Astrocyte (in vitro differentiated cells and primary cell): Measurements from ENCODE around the gene PRR5. TPM values are rescaled to one million over a fixed set of nuclear protein-coding genes. Genes with fewer than 3 reads are reported as not detected.
"Not testable (repeated sequence)": the region's sequence is repeated elsewhere in the genome, so short reads cannot be mapped to it uniquely, and the experiment has no call there.

Source experiments
- DNase-seq: peaks from one replicate; pipeline ENCODE4 v3.0.0-alpha.2; 2010; ENCODE audit warnings: low read depth
- FAIRE-seq: peaks from 2 replicates; lab custom pipeline; 2011; peaks lifted over from hg19 to GRCh38; lab: Jason Lieb, UNC
- H2AFZ ChIP-seq: 2 replicates; pipeline ENCODE4 v1.6.0; 2012; ENCODE audit warnings: low read depth, low read length, inconsistent platforms
- H3K27ac ChIP-seq: 2 replicates; pipeline ENCODE4 v1.5.1; 2011; ENCODE audit warnings: low read depth, low read length, inconsistent platforms
- H3K27me3 ChIP-seq: 2 replicates; pipeline ENCODE4 v1.6.0; 2011; ENCODE audit warnings: low read length, inconsistent platforms; ENCODE audit not compliant: insufficient read depth
- H3K36me3 ChIP-seq: 2 replicates; pipeline ENCODE4 v1.5.1; 2011; ENCODE audit warnings: low read length, inconsistent platforms; ENCODE audit not compliant: insufficient read depth
- H3K4me1 ChIP-seq: 2 replicates; pipeline ENCODE4 v1.5.1; 2011; ENCODE audit warnings: low read length, inconsistent platforms; ENCODE audit not compliant: insufficient read depth
- H3K4me2 ChIP-seq: 2 replicates; pipeline ENCODE4 v1.6.0; 2012; ENCODE audit warnings: low read length, inconsistent platforms
- H3K4me3 ChIP-seq: 2 replicates; pipeline ENCODE4 v1.5.1; 2011; ENCODE audit warnings: low read depth, mild to moderate bottlenecking, low read length, inconsistent platforms; ENCODE audit not compliant: insufficient read depth
- H3K79me2 ChIP-seq: 2 replicates; pipeline ENCODE4 v1.6.0; 2012; ENCODE audit warnings: mild to moderate bottlenecking, low read length, inconsistent platforms; ENCODE audit not compliant: insufficient read depth
- H3K9ac ChIP-seq: 2 replicates; pipeline ENCODE4 v1.6.0; 2012; ENCODE audit warnings: mild to moderate bottlenecking, low read length, inconsistent platforms
- H3K9me3 ChIP-seq: 2 replicates; pipeline ENCODE4 v1.5.1; 2012; ENCODE audit warnings: low read depth, mild to moderate bottlenecking, low read length, inconsistent platforms; ENCODE audit not compliant: insufficient read depth
- H4K20me1 ChIP-seq: 2 replicates; pipeline ENCODE4 v1.6.0; 2012; ENCODE audit warnings: low read length, inconsistent platforms; ENCODE audit not compliant: insufficient read depth
- H3K27ac Mint-ChIP-seq: one replicate; pipeline ENCODE4 v1.8.0; 2021; ENCODE audit warnings: mild to moderate bottlenecking, mixed read lengths; ENCODE audit not compliant: unreplicated experiment
- H3K27me3 Mint-ChIP-seq: one replicate; pipeline ENCODE4 v1.8.0; 2021; ENCODE audit warnings: low read depth, mixed read lengths; ENCODE audit not compliant: unreplicated experiment
- H3K36me3 Mint-ChIP-seq: one replicate; pipeline ENCODE4 v1.8.0; 2021; ENCODE audit warnings: low read depth, mixed read lengths; ENCODE audit not compliant: unreplicated experiment
- H3K4me1 Mint-ChIP-seq: one replicate; pipeline ENCODE4 v1.8.0; 2021; ENCODE audit warnings: low read depth, mixed read lengths; ENCODE audit not compliant: unreplicated experiment
- H3K4me3 Mint-ChIP-seq: one replicate; pipeline ENCODE4 v1.8.0; 2021; ENCODE audit warnings: mild to moderate bottlenecking, moderate library complexity, mixed read lengths; ENCODE audit not compliant: unreplicated experiment
- H3K9me3 Mint-ChIP-seq: one replicate; pipeline ENCODE4 v1.8.0; 2021; ENCODE audit warnings: mild to moderate bottlenecking, mixed read lengths; ENCODE audit not compliant: unreplicated experiment
- EZH2 ChIP-seq: IDR thresholded peaks from 2 replicates; pipeline ENCODE4 v1.6.1; 2012; ENCODE audit warnings: mild to moderate bottlenecking, low read length, inconsistent platforms; ENCODE audit not compliant: insufficient read depth
- total RNA-seq: library from RNA; stranded (reverse); gene quantifications from 2 replicates; pipeline ENCODE4 v1.2.1, GENCODE V29; 2021
- TF ChIP-seq, protein P1 (sequence below): IDR thresholded peaks from 2 replicates; pipeline ENCODE4 v1.5.1; 2011; ENCODE audit warnings: low read depth, mild to moderate bottlenecking, inconsistent platforms, low read length, moderate library complexity; ENCODE audit not compliant: insufficient read depth

PRR5 gene
- total RNA-seq, 1 donor from 2014 or later = 23.6 TPM

DNA sequence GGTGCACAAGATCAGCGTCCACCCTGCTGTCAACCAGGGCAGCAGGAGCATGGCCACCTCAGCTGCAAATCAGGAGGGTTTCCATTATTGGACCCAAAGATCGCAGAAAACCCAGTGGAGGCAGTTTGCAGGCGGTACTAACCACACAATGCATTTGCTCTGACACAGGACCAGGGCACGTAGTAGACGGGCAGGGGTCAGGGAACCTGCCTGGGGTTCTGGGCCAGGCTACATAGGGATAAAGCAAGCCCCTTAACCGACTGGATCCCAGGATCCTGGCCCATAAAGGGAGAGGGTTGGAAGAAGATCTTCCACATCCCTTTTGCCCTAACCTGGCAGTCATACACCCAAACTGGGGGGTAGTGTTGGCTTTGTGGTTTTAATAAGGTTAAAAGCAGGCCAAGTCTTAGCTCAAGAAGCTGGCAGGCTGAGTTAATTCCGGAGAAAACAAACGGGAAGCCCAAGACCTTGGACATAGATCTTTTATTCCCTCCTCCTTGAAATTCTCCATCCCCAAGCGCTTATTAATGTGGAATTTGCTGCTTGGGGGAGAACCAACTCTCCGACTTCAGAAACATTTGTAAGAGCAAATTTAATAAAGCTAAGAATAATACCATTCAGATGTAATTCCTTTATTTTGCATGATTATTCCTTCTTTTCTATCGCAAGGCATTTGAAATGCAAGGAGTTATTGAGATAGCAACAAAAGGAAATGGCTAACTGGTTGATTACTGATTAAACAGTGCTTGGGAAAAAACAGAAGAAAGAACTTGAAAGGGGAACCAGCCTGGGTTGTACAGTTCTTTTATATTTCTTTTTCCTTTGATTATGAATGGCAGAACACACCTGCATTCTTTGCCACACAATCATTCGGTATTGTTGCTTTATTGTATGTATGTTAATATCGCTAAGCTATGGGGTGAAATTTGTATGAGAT, 44.1 kb downstream of the PRR5 start:
- no peaks in the 10 kb centered on the region for H3K4me1 ChIP-seq
- Mint-ChIP-seq H3K4me1 (peaks cover 5% of the 10 kb centered on the region), H3K36me3 (no peaks in the 10 kb centered on the region), H3K27ac (no peak overlapping the region), H3K9me3 (no peaks in the 10 kb centered on the region), H3K4me3 (no peak overlapping the region), H3K27me3 (peaks cover 25% of the 10 kb centered on the region)
- no peak for FAIRE-seq
- peaks cover 29% of the 10 kb centered on the region for H3K27me3 ChIP-seq
- no peak overlapping the region for H3K4me3 ChIP-seq
- no peak overlapping the region for H3K9ac ChIP-seq
- no peaks in the 10 kb centered on the region for H3K36me3 ChIP-seq
- TF ChIP-seq EZH2 = no peak
- TF ChIP-seq, protein P1, sequence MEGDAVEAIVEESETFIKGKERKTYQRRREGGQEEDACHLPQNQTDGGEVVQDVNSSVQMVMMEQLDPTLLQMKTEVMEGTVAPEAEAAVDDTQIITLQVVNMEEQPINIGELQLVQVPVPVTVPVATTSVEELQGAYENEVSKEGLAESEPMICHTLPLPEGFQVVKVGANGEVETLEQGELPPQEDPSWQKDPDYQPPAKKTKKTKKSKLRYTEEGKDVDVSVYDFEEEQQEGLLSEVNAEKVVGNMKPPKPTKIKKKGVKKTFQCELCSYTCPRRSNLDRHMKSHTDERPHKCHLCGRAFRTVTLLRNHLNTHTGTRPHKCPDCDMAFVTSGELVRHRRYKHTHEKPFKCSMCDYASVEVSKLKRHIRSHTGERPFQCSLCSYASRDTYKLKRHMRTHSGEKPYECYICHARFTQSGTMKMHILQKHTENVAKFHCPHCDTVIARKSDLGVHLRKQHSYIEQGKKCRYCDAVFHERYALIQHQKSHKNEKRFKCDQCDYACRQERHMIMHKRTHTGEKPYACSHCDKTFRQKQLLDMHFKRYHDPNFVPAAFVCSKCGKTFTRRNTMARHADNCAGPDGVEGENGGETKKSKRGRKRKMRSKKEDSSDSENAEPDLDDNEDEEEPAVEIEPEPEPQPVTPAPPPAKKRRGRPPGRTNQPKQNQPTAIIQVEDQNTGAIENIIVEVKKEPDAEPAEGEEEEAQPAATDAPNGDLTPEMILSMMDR = no peak
- no peaks in the 10 kb centered on the region for H3K9me3 ChIP-seq
- no peak overlapping the region for H2AFZ ChIP-seq
- H4K20me1 ChIP-seq = no peaks in the 10 kb centered on the region
- H3K27ac ChIP-seq = no peak overlapping the region
- no peak for DNase-seq
- H3K4me2 ChIP-seq = peak overlapping the region; percentile 40
- no peaks in the 10 kb centered on the region for H3K79me2 ChIP-seq

DNA sequence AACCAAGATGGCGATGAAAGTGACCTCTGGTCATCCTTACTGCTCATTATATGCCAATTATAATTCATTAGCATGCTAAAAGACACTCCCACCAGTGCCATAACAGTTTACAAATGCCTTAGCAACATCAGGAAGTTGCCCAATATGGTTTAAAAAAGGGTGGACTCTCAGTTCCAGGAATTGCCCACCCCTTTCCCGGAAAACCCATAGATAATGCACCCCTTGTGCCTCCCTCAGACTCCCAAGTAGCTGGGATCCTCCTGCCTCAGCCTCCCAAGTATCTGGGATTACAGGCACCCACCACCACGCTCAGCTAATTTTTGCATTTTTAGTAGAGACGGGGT, 45.8 kb downstream of the PRR5 start:
- H3K9me3 Mint-ChIP-seq, H3K27ac Mint-ChIP-seq, H3K4me3 Mint-ChIP-seq, FAIRE-seq, H3K9ac ChIP-seq, H3K36me3 Mint-ChIP-seq, H3K36me3 ChIP-seq, H3K4me1 Mint-ChIP-seq, H3K4me3 ChIP-seq, H3K27ac ChIP-seq, H3K4me1 ChIP-seq, DNase-seq, H3K9me3 ChIP-seq, H4K20me1 ChIP-seq, H3K4me2 ChIP-seq, H2AFZ ChIP-seq, H3K79me2 ChIP-seq: not testable (repeated sequence)
- H3K27me3 ChIP-seq = peaks cover 30% of the 10 kb centered on the region
- H3K27me3 Mint-ChIP-seq = peaks cover 23% of the 10 kb centered on the region

DNA sequence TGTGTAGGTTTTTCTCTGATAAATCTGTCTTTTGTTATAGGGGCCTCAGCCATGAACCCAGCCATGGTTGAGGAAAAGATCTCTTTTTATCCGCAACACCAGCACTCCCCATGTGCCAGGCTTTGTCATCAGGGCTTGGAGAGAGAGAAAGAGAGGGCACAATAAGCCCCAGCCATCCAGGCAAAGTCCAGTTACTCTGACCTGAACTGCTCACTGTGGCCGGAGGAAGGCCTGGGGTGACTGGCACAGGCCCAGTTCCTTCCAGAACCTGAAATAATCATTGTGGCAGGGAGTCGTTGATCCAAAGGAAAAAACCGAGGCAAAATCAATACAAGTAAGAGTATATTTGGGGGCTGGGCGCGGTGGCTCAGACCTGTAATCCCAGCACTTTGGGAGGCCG, 46.5 kb downstream of the PRR5 start:
- Histone ChIP-seq H3K4me3 (no peak overlapping the region), H4K20me1 (no peaks in the 10 kb centered on the region), H3K79me2 (no peaks in the 10 kb centered on the region), H3K9ac (no peak overlapping the region), H3K4me1 (peaks cover 6% of the 10 kb centered on the region), H3K4me2 (no peak overlapping the region), H3K27me3 (peaks cover 33% of the 10 kb centered on the region), H3K27ac (no peak overlapping the region), H3K36me3 (no peaks in the 10 kb centered on the region), H2AFZ (no peak overlapping the region), H3K9me3 (no peaks in the 10 kb centered on the region)
- DNase-seq (no peak), FAIRE-seq (no peak)
- Mint-ChIP-seq H3K9me3 (no peaks in the 10 kb centered on the region), H3K4me1 (peaks cover 7% of the 10 kb centered on the region), H3K36me3 (no peaks in the 10 kb centered on the region), H3K4me3 (no peak overlapping the region), H3K27ac (no peak overlapping the region), H3K27me3 (peaks cover 17% of the 10 kb centered on the region)
- no peak for TF ChIP-seq EZH2
